Right kidney (tissue), 1 donor: ENCODE data around the gene TPTE2.
"Not testable (repeated sequence)": the region's sequence is repeated elsewhere in the genome, so short reads cannot be mapped to it uniquely, and the experiment has no call there.

Source experiments
- DNase-seq: peaks from one replicate; pipeline ENCODE4 v3.0.0-alpha.2; 2016

Gene TPTE2

GRCh38 chr13:19567820-19568534 lies 6.6 kb upstream of the TPTE2 start:
- DNase-seq, result no peak

GRCh38 chr13:19561585-19561984 lies 253 bp upstream of the TPTE2 start:
- DNase-seq, result no peak

- DNase-seq, result not testable (repeated sequence)
Observed at GRCh38 chr13:19560672-19561071, 660 bp downstream of the TPTE2 start.

- not testable (repeated sequence) for DNase-seq
Observed at GRCh38 chr13:19559739-19560138, 1.6 kb downstream of the TPTE2 start.

DNA sequence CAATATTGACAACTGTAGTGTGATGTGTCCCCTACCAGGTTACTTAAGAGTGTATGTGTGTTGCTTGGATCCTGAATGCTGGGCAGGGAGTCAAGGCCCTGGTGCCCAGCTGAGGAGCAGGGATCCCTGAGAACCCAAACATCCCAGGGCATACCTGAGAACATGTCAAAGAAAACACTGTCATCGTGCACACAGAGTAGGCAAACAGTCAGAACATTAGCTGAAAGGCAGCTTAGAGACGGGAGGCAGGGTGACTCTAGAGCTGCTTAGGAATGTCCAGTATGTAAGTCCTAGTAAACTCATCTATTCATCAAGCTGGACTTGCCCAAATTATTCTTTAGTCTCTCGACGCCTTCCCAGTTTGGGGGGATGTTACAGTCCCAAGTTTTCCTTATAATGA lies 4.0 kb downstream of the TPTE2 start:
- not testable (repeated sequence) for DNase-seq

DNA sequence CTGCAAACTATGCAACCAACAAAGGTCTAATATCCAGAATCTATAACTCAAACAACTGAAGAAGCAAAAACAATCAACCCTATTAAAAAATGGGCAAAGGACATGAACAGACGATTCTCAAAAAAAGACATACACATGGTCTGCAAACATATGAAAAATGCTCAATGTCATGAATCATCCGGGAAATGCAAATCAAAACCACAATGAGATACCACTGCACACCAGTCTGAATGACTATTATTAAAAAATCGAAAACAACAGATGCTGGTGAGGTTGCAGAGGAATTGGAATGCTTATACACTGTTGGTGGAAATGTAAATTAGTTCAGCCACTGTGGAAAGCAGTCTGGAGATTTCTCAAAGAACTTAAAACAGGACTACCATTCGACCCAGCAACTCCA lies 12.1 kb downstream of the TPTE2 start:
- not testable (repeated sequence) for DNase-seq

- not testable (repeated sequence) for DNase-seq
Observed at GRCh38 chr13:19525634-19526033, 35.7 kb downstream of the TPTE2 start.

GRCh38 chr13:19519049-19519448 lies 42.3 kb downstream of the TPTE2 start:
- DNase-seq, result no peak

GRCh38 chr13:19507623-19508022 lies 53.7 kb downstream of the TPTE2 start:
- not testable (repeated sequence) for DNase-seq

DNA sequence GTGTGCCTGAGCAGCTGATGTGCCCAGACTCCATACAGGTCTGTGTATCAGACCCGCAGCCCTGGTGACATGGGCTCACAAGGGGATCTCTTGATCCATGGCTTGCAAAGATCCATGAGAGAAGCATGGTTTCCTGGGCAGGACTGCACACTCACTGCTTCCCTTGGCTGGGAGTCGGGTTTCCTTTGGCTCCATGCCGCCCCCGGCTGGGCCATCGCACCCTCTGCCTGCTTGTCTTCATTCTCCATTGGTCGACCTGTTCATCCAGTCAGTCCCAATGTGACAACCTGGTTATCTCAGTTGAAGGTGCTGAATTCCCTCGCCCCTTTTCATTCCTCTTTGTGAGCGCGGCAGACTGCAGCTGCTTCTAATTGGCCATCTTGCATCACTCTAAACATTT lies 101.2 kb downstream of the TPTE2 start:
- not testable (repeated sequence) for DNase-seq

- not testable (repeated sequence) for DNase-seq
Observed at GRCh38 chr13:19439056-19439686, 122.2 kb downstream of the TPTE2 start.

GRCh38 chr13:19437780-19438179 lies 123.6 kb downstream of the TPTE2 start:
- DNase-seq, result not testable (repeated sequence)

DNA sequence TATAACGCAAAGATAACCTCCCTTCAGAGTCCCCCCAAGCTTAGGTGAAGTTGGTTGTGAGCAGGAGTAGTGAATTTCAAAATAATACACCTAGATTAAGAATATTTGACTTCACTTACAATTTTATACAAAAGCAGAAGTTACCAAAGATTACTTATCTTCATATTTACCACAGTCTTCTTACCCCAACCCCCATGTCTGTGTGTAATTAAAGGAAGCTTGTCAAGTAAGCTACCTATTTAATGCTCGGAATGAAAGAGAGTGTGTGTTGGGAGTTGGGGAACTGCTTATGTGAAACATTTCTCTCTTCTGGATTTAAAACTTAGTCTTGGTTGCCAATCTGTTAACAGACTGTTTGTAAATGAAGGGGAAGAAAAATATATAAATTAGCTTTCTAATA lies 139.1 kb downstream of the TPTE2 start:
- DNase-seq, result not testable (repeated sequence)

GRCh38 chr13:19412494-19412893 lies 148.8 kb downstream of the TPTE2 start:
- DNase-seq, result not testable (repeated sequence)

DNA sequence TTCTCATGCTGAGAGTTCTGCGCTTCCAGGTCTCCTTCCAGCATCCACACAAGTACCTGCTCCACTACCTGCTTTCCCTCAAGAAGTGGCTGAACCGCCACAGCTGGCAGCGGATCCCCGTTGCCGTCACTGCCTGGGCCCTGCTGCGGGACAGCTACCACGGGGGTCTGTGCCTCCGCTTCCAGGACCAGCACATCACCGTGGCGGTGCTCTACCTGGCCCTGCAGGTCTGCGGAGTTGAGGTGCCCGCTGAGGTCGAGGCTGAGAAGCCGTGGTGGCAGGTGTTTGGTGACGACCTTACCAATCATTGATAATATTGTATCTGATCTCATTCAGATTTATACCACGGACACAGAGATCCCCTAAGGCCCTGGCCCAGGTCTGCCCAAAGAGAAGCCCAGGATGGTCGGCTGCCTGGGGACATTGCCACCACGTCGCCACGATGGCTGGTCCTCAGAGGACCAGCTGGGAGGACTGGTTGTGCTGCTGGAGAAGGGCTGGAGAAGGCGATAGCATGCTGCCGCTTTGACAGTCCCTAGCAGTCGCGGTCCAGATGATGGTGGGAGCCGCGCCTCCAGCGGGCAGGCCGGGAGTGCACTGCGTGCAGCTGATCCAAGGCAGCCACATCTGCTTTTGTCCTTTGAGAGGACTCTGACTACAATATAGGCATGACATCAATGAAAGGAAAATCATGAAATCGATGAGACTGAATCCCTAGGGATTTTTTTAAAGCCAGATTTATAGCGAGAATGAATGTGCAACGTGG lies 178.4 kb downstream of the TPTE2 start:
- not testable (repeated sequence) for DNase-seq

- DNase-seq, result no peak
Observed at GRCh38 chr13:19382111-19382510, 179.2 kb downstream of the TPTE2 start.
